Neutrophil (primary cell): ENCODE data around the gene CPNE2.

Source experiments
- H3K27ac ChIP-seq: fragments of 200-600 bp; sonication (generic); 2 replicates; pipeline ENCODE4 v1.5.1; 2016; ENCODE audit warnings: mild to moderate bottlenecking, moderate library complexity
- H3K27me3 ChIP-seq: fragments of 200-600 bp; sonication (generic); 2 replicates; pipeline ENCODE4 v1.6.0; 2016; ENCODE audit warnings: mild to moderate bottlenecking
- H3K36me3 ChIP-seq: fragments of 200-600 bp; sonication (generic); 2 replicates; pipeline ENCODE4 v1.5.1; 2017
- H3K4me1 ChIP-seq, 2 experiments: fragments of 200-600 bp in 1 of 2; sonication (generic) in 1 of 2; 1 replicate in 1 of 2; 2 replicates in 1 of 2; pipeline versions ENCODE4 v1.5.1 to v1.6.1; 2013 to 2016; ENCODE audit warnings: low read depth in 1 of 2, low read length in 1 of 2, mild to moderate bottlenecking in 1 of 2, moderate library complexity in 1 of 2; ENCODE audit not compliant: control insufficient read depth in 1 of 2, insufficient read depth in 1 of 2
- H3K4me3 ChIP-seq, 2 experiments: fragments of 200-600 bp in 1 of 2; sonication (generic) in 1 of 2; 1 replicate in 1 of 2; 2 replicates in 1 of 2; pipeline ENCODE4 v1.5.1; 2013 to 2016; ENCODE audit warnings: low read depth in 1 of 2, low read length in 1 of 2, mild to moderate bottlenecking in 1 of 2, moderate library complexity in 1 of 2
- H3K9me3 ChIP-seq: fragments of 200-600 bp; sonication (generic); 2 replicates; pipeline ENCODE4 v1.5.1; 2016
- CTCF ChIP-seq: fragments of 200-600 bp; sonication (generic); IDR thresholded peaks from 2 replicates; pipeline ENCODE4 v1.5.1; 2016; ENCODE audit warnings: antibody characterized with exemption

CPNE2 gene

GRCh38 chr16:57138281-57138935 lies 46.0 kb downstream of the CPNE2 start:
- no peak for TF ChIP-seq CTCF
- peaks cover 94 to 98% of the 10 kb centered on the region in 2 experiments for H3K4me1 ChIP-seq

GRCh38 chr16:57140931-57141668 lies 48.7 kb downstream of the CPNE2 start:
- no peak for TF ChIP-seq CTCF
- no peak overlapping the region for H3K4me3 ChIP-seq
- no peaks in the 10 kb centered on the region for H3K9me3 ChIP-seq
- H3K27me3 ChIP-seq = no peaks in the 10 kb centered on the region
- H3K27ac ChIP-seq = peak overlapping the region; percentile 82
- peaks cover 15% of the 10 kb centered on the region for H3K36me3 ChIP-seq
- H3K4me1 ChIP-seq = peaks cover 92 to 98% of the 10 kb centered on the region in 2 experiments

More at GRCh38 chr16:57138281-57138935, 46.0 kb downstream of the CPNE2 start:
- peak overlapping the region; percentile 87 for H3K27ac ChIP-seq
- peaks cover 15% of the 10 kb centered on the region for H3K36me3 ChIP-seq
- no peak overlapping the region for H3K4me3 ChIP-seq
- no peaks in the 10 kb centered on the region for H3K27me3 ChIP-seq
- no peaks in the 10 kb centered on the region for H3K9me3 ChIP-seq

- Histone ChIP-seq H3K4me1 (peaks cover 94 to 98% of the 10 kb centered on the region in 2 experiments), H3K36me3 (peaks cover 11% of the 10 kb centered on the region), H3K9me3 (no peaks in the 10 kb centered on the region), H3K27me3 (no peaks in the 10 kb centered on the region), H3K27ac (peak overlapping the region; percentile 82), H3K4me3 (peak overlapping the region in 1 of 2 experiments; percentile 15)
- TF ChIP-seq CTCF = no peak
These were observed 49.6 kb downstream of the CPNE2 start for GRCh38 chr16:57141822-57142631.

- no peak for TF ChIP-seq CTCF
- H3K9me3 ChIP-seq = no peaks in the 10 kb centered on the region
- H3K27me3 ChIP-seq = no peaks in the 10 kb centered on the region
- H3K27ac ChIP-seq = peak overlapping the region; percentile 82
- no peaks in the 10 kb centered on the region for H3K36me3 ChIP-seq
- peak overlapping the region in 1 of 2 experiments; percentile 15 for H3K4me3 ChIP-seq
- peaks cover 95 to 96% of the 10 kb centered on the region in 2 experiments for H3K4me1 ChIP-seq
These were observed 51.0 kb downstream of the CPNE2 start for GRCh38 chr16:57143149-57143921.

GRCh38 chr16:57144027-57144426 lies 51.6 kb downstream of the CPNE2 start:
- Histone ChIP-seq H3K9me3 (no peaks in the 10 kb centered on the region), H3K36me3 (peaks cover under 1% of the 10 kb centered on the region), H3K27ac (peak overlapping the region; percentile 82), H3K27me3 (no peaks in the 10 kb centered on the region), H3K4me3 (no peak overlapping the region), H3K4me1 (peaks cover 89 to 90% of the 10 kb centered on the region in 2 experiments)
- no peak for TF ChIP-seq CTCF
